ENCODE results near the gene ICAM3.

The ICAM3 gene

DNA sequence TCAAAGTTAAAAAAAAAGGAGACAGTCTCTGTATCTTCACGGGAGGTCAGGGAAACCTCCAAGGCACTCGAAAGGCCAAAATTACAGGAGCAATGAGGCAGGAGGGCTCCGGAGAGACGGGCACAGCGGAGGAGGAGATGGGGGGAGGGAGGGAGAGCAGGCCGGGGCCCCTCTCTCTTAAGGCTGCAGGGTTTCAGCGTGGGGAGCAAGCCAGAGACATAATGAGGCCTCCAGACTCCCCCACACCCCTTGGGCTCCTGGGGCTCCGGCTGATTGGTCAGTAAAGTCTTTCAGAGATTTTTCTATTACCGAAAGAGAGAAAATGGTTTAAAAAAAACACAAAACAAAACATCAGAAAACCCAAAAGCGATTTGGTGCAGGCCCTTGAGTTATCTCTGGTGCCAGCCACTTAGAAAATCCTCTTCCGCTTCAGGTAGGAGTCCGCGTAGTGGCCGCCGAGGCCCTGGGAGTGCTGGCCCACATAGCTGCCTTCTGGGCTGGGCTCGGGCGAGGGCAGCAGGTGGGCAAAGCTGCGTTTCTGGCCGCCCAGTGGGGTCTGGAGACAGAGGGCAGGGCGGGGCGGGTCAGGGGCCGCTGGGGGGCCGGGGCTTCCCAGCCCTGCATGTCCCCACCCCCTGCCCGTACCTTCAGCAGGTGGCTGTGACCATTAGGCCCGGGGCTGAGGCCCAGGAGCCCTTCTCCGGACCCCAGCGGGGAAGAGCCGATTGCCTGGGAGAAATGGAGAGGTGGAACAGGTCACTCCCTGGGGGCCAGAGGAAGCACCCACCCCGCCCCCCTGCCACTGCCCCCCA is 22.2 kb downstream of the ICAM3 start:
- Histone ChIP-seq H3K4me1 (ENCODE audit: control insufficient read depth, low read length) (peaks cover 14% of the 10 kb centered on the region), H3F3A (ENCODE audit: control insufficient read depth, insufficient read depth) (peaks cover 10% of the 10 kb centered on the region), H4K20me1 (ENCODE audit: control insufficient read depth, insufficient read depth, low read depth, low read length) (no peaks in the 10 kb centered on the region), H3K27me3 (ENCODE audit: control insufficient read depth, low read length) (no peaks in the 10 kb centered on the region), H3K36me3 (ENCODE audit: control insufficient read depth, low read length) (peaks cover 61% of the 10 kb centered on the region), H3K9me3 (ENCODE audit: control insufficient read depth, insufficient read depth, low read length) (no peaks in the 10 kb centered on the region), H3K4me3 (ENCODE audit: low read length) (no peak overlapping the region), H3K4me2 (ENCODE audit: low read length) (no peak overlapping the region), H3K27ac (ENCODE audit: low read depth, low read length) (no peak overlapping the region), H3K9me2 (replicated peaks; ENCODE audit: control insufficient read depth, low read length) (no peaks in the 10 kb centered on the region), H3K79me2 (ENCODE audit: control insufficient read depth, low read length) (peaks cover 10% of the 10 kb centered on the region)
- TF ChIP-seq, protein P1, sequence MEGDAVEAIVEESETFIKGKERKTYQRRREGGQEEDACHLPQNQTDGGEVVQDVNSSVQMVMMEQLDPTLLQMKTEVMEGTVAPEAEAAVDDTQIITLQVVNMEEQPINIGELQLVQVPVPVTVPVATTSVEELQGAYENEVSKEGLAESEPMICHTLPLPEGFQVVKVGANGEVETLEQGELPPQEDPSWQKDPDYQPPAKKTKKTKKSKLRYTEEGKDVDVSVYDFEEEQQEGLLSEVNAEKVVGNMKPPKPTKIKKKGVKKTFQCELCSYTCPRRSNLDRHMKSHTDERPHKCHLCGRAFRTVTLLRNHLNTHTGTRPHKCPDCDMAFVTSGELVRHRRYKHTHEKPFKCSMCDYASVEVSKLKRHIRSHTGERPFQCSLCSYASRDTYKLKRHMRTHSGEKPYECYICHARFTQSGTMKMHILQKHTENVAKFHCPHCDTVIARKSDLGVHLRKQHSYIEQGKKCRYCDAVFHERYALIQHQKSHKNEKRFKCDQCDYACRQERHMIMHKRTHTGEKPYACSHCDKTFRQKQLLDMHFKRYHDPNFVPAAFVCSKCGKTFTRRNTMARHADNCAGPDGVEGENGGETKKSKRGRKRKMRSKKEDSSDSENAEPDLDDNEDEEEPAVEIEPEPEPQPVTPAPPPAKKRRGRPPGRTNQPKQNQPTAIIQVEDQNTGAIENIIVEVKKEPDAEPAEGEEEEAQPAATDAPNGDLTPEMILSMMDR (IDR thresholded peaks at IDR 0.05; ENCODE audit: low read depth, low read length, poor library complexity, severe bottlenecking): no peak
- no peak for TF ChIP-seq EZH2phosphoT487 (IDR thresholded peaks at IDR 0.05; ENCODE audit: borderline replicate concordance, low read length)

DNA sequence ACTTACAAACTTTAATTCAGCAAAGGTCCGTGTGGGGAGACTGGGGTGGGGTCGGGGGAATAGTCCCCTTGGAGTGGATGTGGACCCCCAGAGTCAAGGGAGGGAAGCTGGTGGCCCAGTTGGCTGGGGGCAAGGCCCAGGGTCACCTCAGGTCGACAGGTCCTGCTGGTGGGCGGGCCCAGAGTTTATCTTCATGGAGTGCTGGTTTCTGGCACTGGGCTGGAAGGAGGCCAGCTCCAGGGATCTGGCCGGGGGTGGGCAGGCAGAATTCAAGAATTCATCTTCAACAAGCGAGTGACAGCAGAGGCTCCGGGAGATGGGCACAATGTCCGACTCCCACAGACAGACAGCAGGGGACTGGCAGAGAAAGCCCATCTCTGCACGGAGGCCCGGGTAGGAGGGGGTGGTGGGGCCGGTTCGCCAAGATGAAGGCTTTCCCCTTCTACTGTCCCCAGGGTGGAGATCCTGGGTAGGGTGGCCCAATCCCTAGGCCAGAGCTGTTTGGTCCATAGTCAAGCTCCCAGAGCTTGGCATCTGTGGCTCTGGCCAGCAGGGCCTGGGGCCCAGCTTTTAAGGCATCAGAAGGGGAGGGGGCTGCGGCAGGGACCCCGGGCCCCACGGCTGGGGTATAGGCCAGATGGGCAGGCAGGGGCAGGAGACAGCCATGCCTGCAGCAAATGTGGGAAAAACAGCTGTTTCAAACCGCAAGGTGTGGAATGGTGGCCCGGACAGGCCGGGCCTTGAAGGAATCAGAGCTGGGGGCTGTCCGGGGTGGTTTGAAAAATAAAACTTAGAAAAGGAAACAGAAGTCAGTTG is 23.0 kb downstream of the ICAM3 start:
- Histone ChIP-seq H3K9me2 (replicated peaks; ENCODE audit: control insufficient read depth, low read length) (no peaks in the 10 kb centered on the region), H3K79me2 (ENCODE audit: control insufficient read depth, low read length) (peaks cover 10% of the 10 kb centered on the region), H3K36me3 (ENCODE audit: control insufficient read depth, low read length) (peaks cover 53% of the 10 kb centered on the region), H3K4me2 (ENCODE audit: low read length) (peak overlapping the region; percentile 92), H3K27me3 (ENCODE audit: control insufficient read depth, low read length) (no peaks in the 10 kb centered on the region), H3K27ac (ENCODE audit: low read depth, low read length) (no peak overlapping the region), H3F3A (ENCODE audit: control insufficient read depth, insufficient read depth) (peaks cover 10% of the 10 kb centered on the region), H3K9me3 (ENCODE audit: control insufficient read depth, insufficient read depth, low read length) (no peaks in the 10 kb centered on the region), H4K20me1 (ENCODE audit: control insufficient read depth, insufficient read depth, low read depth, low read length) (no peaks in the 10 kb centered on the region), H3K4me1 (ENCODE audit: control insufficient read depth, low read length) (peaks cover 14% of the 10 kb centered on the region), H3K4me3 (ENCODE audit: low read length) (peak overlapping the region; percentile 87)
- TF ChIP-seq, protein P1 (IDR thresholded peaks at IDR 0.05; ENCODE audit: low read depth, low read length, poor library complexity, severe bottlenecking): no peak
- TF ChIP-seq EZH2phosphoT487 (IDR thresholded peaks at IDR 0.05; ENCODE audit: borderline replicate concordance, low read length): no peak

DNA sequence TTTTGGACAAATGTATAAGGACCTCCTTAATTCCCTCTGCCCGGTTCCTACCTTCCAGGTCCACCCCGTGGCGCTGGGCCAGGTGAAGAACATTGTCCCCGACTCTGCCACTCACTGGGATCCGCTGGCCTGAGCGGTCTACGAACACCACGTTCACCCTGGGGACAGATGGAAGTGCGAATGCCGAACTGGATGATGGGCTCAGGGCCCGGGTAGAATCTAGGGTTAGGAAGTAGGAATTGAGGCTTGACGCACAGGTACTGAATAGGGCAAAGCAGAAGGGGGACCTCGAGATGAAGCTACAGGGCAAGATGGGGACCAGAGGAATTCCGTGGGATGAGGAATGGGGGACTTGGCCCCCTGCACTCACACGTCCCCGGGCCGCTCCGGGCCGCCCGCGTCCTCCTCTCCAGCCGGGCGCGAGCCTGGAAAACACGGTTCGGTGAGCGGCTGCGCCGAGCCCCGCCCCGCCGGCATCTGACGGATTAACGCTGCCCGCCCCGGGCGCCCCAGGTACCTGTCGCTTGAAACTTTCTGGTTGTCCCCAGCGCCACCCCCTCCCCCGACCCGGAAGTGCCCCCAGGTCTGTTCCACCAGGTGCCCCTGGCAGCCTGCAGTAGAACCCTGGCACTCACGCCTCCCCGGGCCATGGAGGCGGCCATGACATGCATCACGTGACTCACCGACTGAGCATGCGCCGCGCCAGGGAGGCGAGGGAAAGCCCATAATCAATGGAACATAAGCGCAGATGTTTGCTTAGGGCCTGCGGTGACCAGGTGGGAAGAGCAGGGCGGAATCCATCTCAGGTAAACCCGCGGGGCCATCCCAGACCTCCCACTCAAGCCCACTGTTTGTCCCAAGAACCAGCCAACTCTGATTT is 23.8 kb downstream of the ICAM3 start, which contains the start of gene FDX2:
TSS of gene FDX2 (minus strand) at position 681 of the 880 bp plus-strand sequence. CDS start at position 662, 19 bp downstream.
- peak within 1 kb of the TSS; percentile 87 for H3K4me3 ChIP-seq (ENCODE audit: low read length)
- no peaks in the 10 kb centered on the region for H4K20me1 ChIP-seq (ENCODE audit: control insufficient read depth, insufficient read depth, low read depth, low read length)
- H3K27ac ChIP-seq (ENCODE audit: low read depth, low read length): no peak within 1 kb of the TSS
- H3K79me2 ChIP-seq (ENCODE audit: control insufficient read depth, low read length): peaks cover 10% of the 10 kb centered on the region
- H3K4me2 ChIP-seq (ENCODE audit: low read length): peak within 1 kb of the TSS; percentile 92
- no peaks in the 10 kb centered on the region for H3K9me2 ChIP-seq (replicated peaks; ENCODE audit: control insufficient read depth, low read length)
- H3K27me3 ChIP-seq (ENCODE audit: control insufficient read depth, low read length): no peaks in the 10 kb centered on the region
- peaks cover 14% of the 10 kb centered on the region for H3K4me1 ChIP-seq (ENCODE audit: control insufficient read depth, low read length)
- H3K9me3 ChIP-seq (ENCODE audit: control insufficient read depth, insufficient read depth, low read length): no peaks in the 10 kb centered on the region
- H3K36me3 ChIP-seq (ENCODE audit: control insufficient read depth, low read length): peaks cover 44% of the 10 kb centered on the region
- peaks cover 10% of the 10 kb centered on the region for H3F3A ChIP-seq (ENCODE audit: control insufficient read depth, insufficient read depth)
- TF ChIP-seq, protein P1 (IDR thresholded peaks at IDR 0.05; ENCODE audit: low read depth, low read length, poor library complexity, severe bottlenecking): no peak
- no peak for TF ChIP-seq EZH2phosphoT487 (IDR thresholded peaks at IDR 0.05; ENCODE audit: borderline replicate concordance, low read length)
